ENCODE results near the gene HDX. TPM values are rescaled to one million over a fixed set of nuclear protein-coding genes. Genes with fewer than 3 reads are reported as not detected.

The HDX gene
- total RNA-seq, 1 donor from 2014 or later, result 14.3 TPM

GRCh38 chrX:84363051-84363450, 139.2 kb downstream of the HDX start:
- H3K4me1 Mint-ChIP-seq (ENCODE audit: low read depth, unreplicated experiment), result no peaks in the 10 kb centered on the region
- no peaks in the 10 kb centered on the region for H3K27me3 Mint-ChIP-seq (ENCODE audit: unreplicated experiment)
- no peaks in the 10 kb centered on the region for H3K36me3 Mint-ChIP-seq (ENCODE audit: unreplicated experiment)
- no peak for TF ChIP-seq CTCF (IDR thresholded peaks at IDR 0.05; ENCODE audit: partially characterized antibody, unreplicated experiment)
- DNase-seq, result no peak
- no peak overlapping the region for H3K4me3 Mint-ChIP-seq (ENCODE audit: unreplicated experiment)
- H3K9me3 Mint-ChIP-seq (ENCODE audit: unreplicated experiment), result no peaks in the 10 kb centered on the region
- no peak overlapping the region for H3K27ac Mint-ChIP-seq (ENCODE audit: unreplicated experiment)

- H3K27ac Mint-ChIP-seq (ENCODE audit: unreplicated experiment), result no peak overlapping the region
Measured at GRCh38 chrX:84362184-84362838, 139.9 kb downstream of the HDX start.

GRCh38 chrX:84358271-84358670, 144.0 kb downstream of the HDX start:
- no peaks in the 10 kb centered on the region for H3K4me1 Mint-ChIP-seq (ENCODE audit: low read depth, unreplicated experiment)
- no peak for TF ChIP-seq CTCF (IDR thresholded peaks at IDR 0.05; ENCODE audit: partially characterized antibody, unreplicated experiment)
- no peaks in the 10 kb centered on the region for H3K27me3 Mint-ChIP-seq (ENCODE audit: unreplicated experiment)
- H3K27ac Mint-ChIP-seq (ENCODE audit: unreplicated experiment), result no peak overlapping the region
- DNase-seq, result no peak
- no peaks in the 10 kb centered on the region for H3K9me3 Mint-ChIP-seq (ENCODE audit: unreplicated experiment)
- no peak overlapping the region for H3K4me3 Mint-ChIP-seq (ENCODE audit: unreplicated experiment)
- H3K36me3 Mint-ChIP-seq (ENCODE audit: unreplicated experiment), result no peaks in the 10 kb centered on the region

More at GRCh38 chrX:84362184-84362838, 139.9 kb downstream of the HDX start:
- Mint-ChIP-seq H3K27me3 (ENCODE audit: unreplicated experiment) (no peaks in the 10 kb centered on the region), H3K9me3 (ENCODE audit: unreplicated experiment) (no peaks in the 10 kb centered on the region), H3K4me3 (ENCODE audit: unreplicated experiment) (no peak overlapping the region), H3K4me1 (ENCODE audit: low read depth, unreplicated experiment) (no peaks in the 10 kb centered on the region), H3K36me3 (ENCODE audit: unreplicated experiment) (no peaks in the 10 kb centered on the region)
- DNase-seq, result no peak
- no peak for TF ChIP-seq CTCF (IDR thresholded peaks at IDR 0.05; ENCODE audit: partially characterized antibody, unreplicated experiment)

GRCh38 chrX:84357296-84357695, 145.0 kb downstream of the HDX start:
- Mint-ChIP-seq H3K9me3 (ENCODE audit: unreplicated experiment) (no peaks in the 10 kb centered on the region), H3K36me3 (ENCODE audit: unreplicated experiment) (no peaks in the 10 kb centered on the region), H3K4me1 (ENCODE audit: low read depth, unreplicated experiment) (no peaks in the 10 kb centered on the region), H3K4me3 (ENCODE audit: unreplicated experiment) (no peak overlapping the region), H3K27me3 (ENCODE audit: unreplicated experiment) (no peaks in the 10 kb centered on the region), H3K27ac (ENCODE audit: unreplicated experiment) (no peak overlapping the region)
- no peak for DNase-seq
- TF ChIP-seq CTCF (IDR thresholded peaks at IDR 0.05; ENCODE audit: partially characterized antibody, unreplicated experiment), result no peak

GRCh38 chrX:84340968-84341367, 161.3 kb downstream of the HDX start:
- H3K27me3 Mint-ChIP-seq (ENCODE audit: unreplicated experiment), result no peaks in the 10 kb centered on the region
- H3K36me3 Mint-ChIP-seq (ENCODE audit: unreplicated experiment), result no peaks in the 10 kb centered on the region
- H3K4me1 Mint-ChIP-seq (ENCODE audit: low read depth, unreplicated experiment), result no peaks in the 10 kb centered on the region
- DNase-seq, result no peak
- H3K9me3 Mint-ChIP-seq (ENCODE audit: unreplicated experiment), result no peaks in the 10 kb centered on the region
- no peak overlapping the region for H3K27ac Mint-ChIP-seq (ENCODE audit: unreplicated experiment)
- no peak for TF ChIP-seq CTCF (IDR thresholded peaks at IDR 0.05; ENCODE audit: partially characterized antibody, unreplicated experiment)
- no peak overlapping the region for H3K4me3 Mint-ChIP-seq (ENCODE audit: unreplicated experiment)

Data from glutamatergic neuron (in vitro differentiated cells).